ENCODE data around the gene NEMP1. TPM values are rescaled to one million over a fixed set of nuclear protein-coding genes. Genes with fewer than 3 reads are reported as not detected.

The NEMP1 gene
- total and polyA plus RNA-seq, 2 of the 13 experiments (the other 11 are each of a cell fraction or from before 2014, with no cell fraction given): 11.4 to 12.9 TPM

DNA sequence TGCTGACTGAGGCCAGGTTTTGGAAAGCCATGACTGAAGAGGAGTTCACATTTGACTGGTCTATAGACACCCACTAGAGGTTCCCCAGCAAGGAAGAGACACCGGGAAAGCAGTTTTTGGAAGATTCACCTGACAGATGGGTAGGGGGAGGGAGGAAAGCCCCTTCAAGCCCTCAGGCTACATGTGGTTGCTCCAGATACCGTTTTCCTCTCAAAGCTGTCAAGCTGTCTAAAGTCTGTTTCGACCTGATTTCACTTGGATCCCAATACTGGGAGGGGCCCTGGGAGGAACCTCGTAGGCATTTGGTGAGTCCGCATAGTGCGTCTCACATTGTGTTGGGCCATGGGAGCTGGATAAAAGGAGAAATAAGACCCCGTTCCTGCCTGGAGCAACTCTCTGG is 48.0 kb upstream of the NEMP1 start:
- ChIA-PET POLR2A (interaction anchor here (1.5 to 16.0 kb wide), 10 partner anchors 11 to 103 kb away, joined by 10 to 827 read pairs (median 33); partner anchors contain the start of genes LRP1-AS, NEMP1, SHMT2 and STAT6), CTCF (ENCODE audit: low intra/inter-chr PET ratio, low total read pairs) (interaction anchor here (0.9 to 2.0 kb wide), 4 partner anchors 44 to 56 kb away, joined by 3 to 22 read pairs (median 10); no protein-coding TSS in a partner anchor)
- DNase-seq (ENCODE audit: low spot score) (no peak), FAIRE-seq (no peak), ATAC-seq (no peak)
- Histone ChIP-seq H3K4me1 (ENCODE audit: insufficient read depth, low read length) (peaks cover 30% of the 10 kb centered on the region), H3K4me3 (replicated peaks in 1 of 3; ENCODE audit: insufficient read depth in 1 of 3, low read depth in 2 of 3, low read length in 3 of 3) (peak overlapping the region in 2 of 3 experiments; percentile 88 to 96; a peak in 2 of 6 replicates), H3K27ac (ENCODE audit: extremely low read length, insufficient read depth, low read length) (peak overlapping the region; percentile 92), H3K9me3 (ENCODE audit: low read length) (no peaks in the 10 kb centered on the region), H4K20me1 (ENCODE audit: insufficient read depth, low read length) (peaks cover 8% of the 10 kb centered on the region), H3K4me2 (ENCODE audit: low read depth, low read length) (peak overlapping the region; percentile 76), H3K79me2 (ENCODE audit: insufficient read depth, low read length) (peaks cover 29% of the 10 kb centered on the region), H3K9ac (ENCODE audit: insufficient read depth, low read depth, low read length) (peak overlapping the region; percentile 41), H3K27me3 (ENCODE audit: control insufficient read depth in 1 of 2, insufficient read depth in 2 of 2, low read length in 2 of 2) (no peaks in the 10 kb centered on the region; a peak in 1 of 5 replicates), H3K36me3 (replicated peaks in 1 of 2; ENCODE audit: control insufficient read depth in 1 of 2, insufficient read depth in 2 of 2, low read length in 2 of 2) (no peaks in the 10 kb centered on the region), H2AFZ (ENCODE audit: low read length) (no peak overlapping the region)
- BruUV-seq (replicated peaks): no TSS peak
- TF ChIP-seq EED (CRISPR knock-in tag; IDR thresholded peaks at IDR 0.05): no peak
- TF ChIP-seq, protein P1, sequence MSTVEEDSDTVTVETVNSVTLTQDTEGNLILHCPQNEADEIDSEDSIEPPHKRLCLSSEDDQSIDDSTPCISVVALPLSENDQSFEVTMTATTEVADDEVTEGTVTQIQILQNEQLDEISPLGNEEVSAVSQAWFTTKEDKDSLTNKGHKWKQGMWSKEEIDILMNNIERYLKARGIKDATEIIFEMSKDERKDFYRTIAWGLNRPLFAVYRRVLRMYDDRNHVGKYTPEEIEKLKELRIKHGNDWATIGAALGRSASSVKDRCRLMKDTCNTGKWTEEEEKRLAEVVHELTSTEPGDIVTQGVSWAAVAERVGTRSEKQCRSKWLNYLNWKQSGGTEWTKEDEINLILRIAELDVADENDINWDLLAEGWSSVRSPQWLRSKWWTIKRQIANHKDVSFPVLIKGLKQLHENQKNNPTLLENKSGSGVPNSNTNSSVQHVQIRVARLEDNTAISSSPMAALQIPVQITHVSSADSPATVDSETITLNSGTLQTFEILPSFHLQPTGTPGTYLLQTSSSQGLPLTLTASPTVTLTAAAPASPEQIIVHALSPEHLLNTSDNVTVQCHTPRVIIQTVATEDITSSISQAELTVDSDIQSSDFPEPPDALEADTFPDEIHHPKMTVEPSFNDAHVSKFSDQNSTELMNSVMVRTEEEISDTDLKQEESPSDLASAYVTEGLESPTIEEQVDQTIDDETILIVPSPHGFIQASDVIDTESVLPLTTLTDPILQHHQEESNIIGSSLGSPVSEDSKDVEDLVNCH (CRISPR knock-in tag; IDR thresholded peaks at IDR 0.05): no peak
- 0 out of 2 replicates have a peak, but pooled peaks have one; percentile 6 for TF ChIP-seq YEATS4 (CRISPR knock-in tag; IDR thresholded peaks at IDR 0.05; ENCODE audit: borderline replicate concordance)
- no peak for TF ChIP-seq ZNF7 (CRISPR knock-in tag; IDR thresholded peaks at IDR 0.05)
- no peak for TF ChIP-seq ZSCAN30 (CRISPR knock-in tag; IDR thresholded peaks at IDR 0.05)
- in situ Hi-C loops (cut with HindIII; ENCODE audit: extremely low pct_ligation_motif_present, low pct_unique_long_range_greater_than_20kb): no loop called here
- 55% methylated on average over 7 of the region's 7 CpGs for WGBS (ENCODE audit: low lambda C conversion rate)
- intact Hi-C loops (cut with micrococcal nuclease; ENCODE audit: unreplicated experiment): no loop called here

DNA sequence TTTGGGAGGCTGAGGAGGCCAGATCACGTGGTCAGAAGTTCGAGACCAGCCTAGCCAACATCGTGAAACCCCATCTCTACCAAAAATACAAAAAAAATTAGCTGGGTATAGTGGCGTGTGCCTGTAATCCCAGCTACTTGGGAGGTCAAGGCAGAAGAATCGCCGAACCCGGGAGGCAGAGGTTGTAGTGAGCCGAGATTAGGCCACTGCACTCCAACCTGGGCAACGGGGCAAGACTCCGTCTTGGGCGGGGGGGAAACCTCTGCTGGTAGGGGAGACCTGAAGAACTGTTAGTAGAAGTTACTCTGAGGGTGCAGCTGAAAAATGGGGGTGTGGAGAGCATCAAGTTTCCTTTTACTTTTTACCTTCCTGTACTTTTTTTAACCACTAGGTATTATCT is 47.5 kb upstream of the NEMP1 start:
- intact Hi-C loops (cut with micrococcal nuclease; ENCODE audit: unreplicated experiment): no loop called here
- peaks cover 24% of the 10 kb centered on the region for H3K79me2 ChIP-seq (ENCODE audit: insufficient read depth, low read length)
- no peak overlapping the region for H3K4me2 ChIP-seq (ENCODE audit: low read depth, low read length)
- no peak for DNase-seq (ENCODE audit: low spot score)
- CTCF ChIA-PET (ENCODE audit: low intra/inter-chr PET ratio, low total read pairs): interaction anchor here (0.9 to 2.0 kb wide), 3 partner anchors 45 to 56 kb away, joined by 3 to 22 read pairs (median 11); no protein-coding TSS in a partner anchor
- FAIRE-seq: no peak
- in situ Hi-C loops (cut with HindIII; ENCODE audit: extremely low pct_ligation_motif_present, low pct_unique_long_range_greater_than_20kb): no loop called here
- ATAC-seq: no peak
- no TSS peak for BruUV-seq (replicated peaks)
- H2AFZ ChIP-seq (ENCODE audit: low read length): no peak overlapping the region
- POLR2A ChIA-PET: interaction anchor here (2.5 to 16.0 kb wide), 6 partner anchors 11 to 104 kb away, joined by 20 to 827 read pairs (median 96); partner anchors contain the start of genes LRP1-AS, SHMT2 and STAT6
- TF ChIP-seq KAT8 (CRISPR knock-in tag; IDR thresholded peaks at IDR 0.05): no peak
- TF ChIP-seq ZNF552 (CRISPR knock-in tag; IDR thresholded peaks at IDR 0.05; ENCODE audit: borderline replicate concordance): no peak
- no peak for TF ChIP-seq KMT2B (CRISPR knock-in tag; IDR thresholded peaks at IDR 0.05)
- no peak for TF ChIP-seq ZNF619 (CRISPR knock-in tag; IDR thresholded peaks at IDR 0.05)
- no peak for TF ChIP-seq ZNF33A (CRISPR knock-in tag; IDR thresholded peaks at IDR 0.05; ENCODE audit: borderline replicate concordance)
- TF ChIP-seq ZFY (CRISPR knock-in tag; IDR thresholded peaks at IDR 0.05): no peak
- TF ChIP-seq EEA1 (CRISPR knock-in tag; IDR thresholded peaks at IDR 0.05; ENCODE audit: borderline replicate concordance): no peak
- TF ChIP-seq, protein P2, sequence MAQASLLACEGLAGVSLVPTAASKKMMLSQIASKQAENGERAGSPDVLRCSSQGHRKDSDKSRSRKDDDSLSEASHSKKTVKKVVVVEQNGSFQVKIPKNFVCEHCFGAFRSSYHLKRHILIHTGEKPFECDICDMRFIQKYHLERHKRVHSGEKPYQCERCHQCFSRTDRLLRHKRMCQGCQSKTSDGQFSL (CRISPR knock-in tag; IDR thresholded peaks at IDR 0.05): no peak
- no peak for TF ChIP-seq MEF2D (CRISPR knock-in tag; IDR thresholded peaks at IDR 0.05)
- no peaks in the 10 kb centered on the region for H3K9me3 ChIP-seq (ENCODE audit: low read length)
- no peak overlapping the region; a peak in 1 of 6 replicates for H3K4me3 ChIP-seq (replicated peaks in 1 of 3; ENCODE audit: insufficient read depth in 1 of 3, low read depth in 2 of 3, low read length in 3 of 3)
- H4K20me1 ChIP-seq (ENCODE audit: insufficient read depth, low read length): peaks cover 3% of the 10 kb centered on the region; the same call in 1 of the 2 replicates
- H3K9ac ChIP-seq (ENCODE audit: insufficient read depth, low read depth, low read length): no peak overlapping the region
- H3K36me3 ChIP-seq (replicated peaks in 1 of 2; ENCODE audit: control insufficient read depth in 1 of 2, insufficient read depth in 2 of 2, low read length in 2 of 2): no peaks in the 10 kb centered on the region
- 94% methylated on average over 11 of the region's 11 CpGs for WGBS (ENCODE audit: low lambda C conversion rate)
- H3K27me3 ChIP-seq (ENCODE audit: control insufficient read depth in 1 of 2, insufficient read depth in 2 of 2, low read length in 2 of 2): no peaks in the 10 kb centered on the region; a peak in 1 of 5 replicates
- no peak overlapping the region for H3K27ac ChIP-seq (ENCODE audit: extremely low read length, insufficient read depth, low read length)
- peaks cover 25% of the 10 kb centered on the region for H3K4me1 ChIP-seq (ENCODE audit: insufficient read depth, low read length)

All from HepG2 (cell line).